NT2/D1 (cell line): ENCODE data around the gene ABR.

Experiments used
- DNase-seq: peaks from one replicate; pipeline ENCODE4 v3.0.0-alpha.2; 2011; ENCODE audit warnings: low read depth, low spot score
- H3K27me3 ChIP-seq: 2 replicates; pipeline ENCODE4 v1.6.0; 2011; ENCODE audit warnings: mild to moderate bottlenecking; ENCODE audit not compliant: insufficient read length, insufficient read depth
- H3K36me3 ChIP-seq: 2 replicates; pipeline ENCODE4 v1.6.1; 2011; ENCODE audit warnings: mild to moderate bottlenecking, low read length, mixed read lengths; ENCODE audit not compliant: insufficient read depth, insufficient read length
- H3K4me1 ChIP-seq: 2 replicates; pipeline ENCODE4 v1.5.1; 2011; ENCODE audit not compliant: insufficient read depth, insufficient read length
- H3K4me3 ChIP-seq: 2 replicates; pipeline ENCODE4 v1.5.1; 2011; ENCODE audit warnings: low read depth; ENCODE audit not compliant: insufficient read length
- H3K9ac ChIP-seq: 2 replicates; pipeline ENCODE4 v1.6.0; 2011; ENCODE audit warnings: low read depth; ENCODE audit not compliant: insufficient read length
- H3K9me3 ChIP-seq: 2 replicates; pipeline ENCODE4 v1.5.1; 2011; ENCODE audit warnings: mild to moderate bottlenecking, low read length; ENCODE audit not compliant: insufficient read depth
- SUZ12 ChIP-seq: IDR thresholded peaks from 2 replicates; pipeline ENCODE4 v1.6.1; 2011; ENCODE audit not compliant: insufficient read length, insufficient read depth; ENCODE audit errors: extremely low read depth
- YY1 ChIP-seq: IDR thresholded peaks from 2 replicates; pipeline ENCODE4 v1.6.1; 2011; ENCODE audit not compliant: insufficient read length, insufficient read depth
- ZNF274 ChIP-seq: IDR thresholded peaks from 2 replicates; pipeline ENCODE4 v1.6.1; 2011; ENCODE audit warnings: mild to moderate bottlenecking, low read depth, low read length

The ABR gene

DNA sequence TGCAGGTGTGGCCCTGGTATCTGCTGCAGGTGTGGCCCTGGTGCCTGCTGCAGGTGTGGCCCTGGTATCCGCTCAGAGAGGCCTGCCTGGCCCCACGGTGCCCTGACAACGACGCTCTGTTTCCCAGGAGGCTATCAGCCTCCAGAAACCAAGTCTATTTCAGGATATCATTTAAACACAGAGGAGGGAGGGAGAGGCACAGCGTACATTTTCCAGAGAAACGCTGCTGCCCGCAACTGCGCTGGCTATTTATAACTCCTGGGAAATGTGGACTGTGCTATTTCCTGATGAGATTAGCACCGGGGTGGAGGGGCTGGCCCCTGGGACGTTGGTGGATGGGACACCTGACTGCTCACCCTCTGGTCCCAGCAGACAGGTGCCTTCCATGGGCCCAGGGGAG is 160.3 kb downstream of the ABR start:
- H3K9me3 ChIP-seq = no peaks in the 10 kb centered on the region
- DNase-seq = no peak
- H3K4me3 ChIP-seq = no peak overlapping the region
- H3K9ac ChIP-seq = no peak overlapping the region
- H3K36me3 ChIP-seq = no peaks in the 10 kb centered on the region
- no peaks in the 10 kb centered on the region for H3K27me3 ChIP-seq
- H3K4me1 ChIP-seq = peaks cover 9% of the 10 kb centered on the region
- no peak for TF ChIP-seq ZNF274
- no peak for TF ChIP-seq SUZ12
- TF ChIP-seq YY1 = no peak

DNA sequence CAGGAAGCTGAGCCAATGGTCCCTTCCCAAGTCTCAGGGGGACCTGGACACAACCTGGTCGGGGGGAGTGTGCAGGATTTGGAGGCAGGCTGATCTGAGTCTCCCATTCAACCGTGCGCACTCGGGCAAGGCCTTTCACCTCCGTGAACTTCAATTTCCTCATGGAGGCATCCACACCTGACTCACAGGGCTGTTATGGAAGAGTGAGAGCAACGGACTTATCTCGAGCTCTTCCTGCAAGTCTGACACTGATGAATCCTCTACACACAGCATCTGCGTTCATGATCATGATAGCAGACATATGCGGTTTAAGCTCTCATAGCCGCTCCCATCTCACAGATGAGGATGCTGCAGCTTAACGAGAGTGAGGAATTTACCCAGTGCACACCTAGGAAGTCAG is 161.2 kb downstream of the ABR start:
- Histone ChIP-seq H3K9me3 (no peaks in the 10 kb centered on the region), H3K9ac (no peak overlapping the region), H3K36me3 (no peaks in the 10 kb centered on the region), H3K4me3 (no peak overlapping the region), H3K4me1 (peaks cover 7% of the 10 kb centered on the region), H3K27me3 (no peaks in the 10 kb centered on the region)
- TF ChIP-seq YY1 = no peak
- no peak for TF ChIP-seq SUZ12
- no peak for TF ChIP-seq ZNF274
- DNase-seq = no peak

DNA sequence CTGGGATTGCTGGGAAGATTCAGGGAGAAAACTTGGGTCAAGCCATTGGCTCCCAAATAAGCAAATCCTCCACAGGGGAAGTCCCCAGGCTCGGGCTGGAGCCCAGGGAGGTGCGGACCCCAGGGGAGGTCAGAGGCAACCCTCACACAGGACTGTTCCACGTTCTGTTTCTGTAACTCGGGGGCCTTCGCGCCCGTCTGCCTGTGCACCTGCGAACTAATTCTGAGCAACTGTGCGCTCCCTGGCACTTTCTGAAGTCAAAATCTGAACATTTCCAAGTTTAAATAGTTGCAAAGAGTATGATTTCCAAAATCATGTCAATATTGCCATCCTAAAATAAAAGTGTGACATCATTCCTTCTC is 166.1 kb downstream of the ABR start:
- Histone ChIP-seq H3K4me3 (no peak overlapping the region), H3K9me3 (no peaks in the 10 kb centered on the region), H3K27me3 (no peaks in the 10 kb centered on the region), H3K36me3 (peaks cover 30% of the 10 kb centered on the region), H3K4me1 (peaks cover 1% of the 10 kb centered on the region), H3K9ac (no peak overlapping the region)
- no peak for DNase-seq
- TF ChIP-seq SUZ12 (no peak), ZNF274 (no peak), YY1 (no peak)

DNA sequence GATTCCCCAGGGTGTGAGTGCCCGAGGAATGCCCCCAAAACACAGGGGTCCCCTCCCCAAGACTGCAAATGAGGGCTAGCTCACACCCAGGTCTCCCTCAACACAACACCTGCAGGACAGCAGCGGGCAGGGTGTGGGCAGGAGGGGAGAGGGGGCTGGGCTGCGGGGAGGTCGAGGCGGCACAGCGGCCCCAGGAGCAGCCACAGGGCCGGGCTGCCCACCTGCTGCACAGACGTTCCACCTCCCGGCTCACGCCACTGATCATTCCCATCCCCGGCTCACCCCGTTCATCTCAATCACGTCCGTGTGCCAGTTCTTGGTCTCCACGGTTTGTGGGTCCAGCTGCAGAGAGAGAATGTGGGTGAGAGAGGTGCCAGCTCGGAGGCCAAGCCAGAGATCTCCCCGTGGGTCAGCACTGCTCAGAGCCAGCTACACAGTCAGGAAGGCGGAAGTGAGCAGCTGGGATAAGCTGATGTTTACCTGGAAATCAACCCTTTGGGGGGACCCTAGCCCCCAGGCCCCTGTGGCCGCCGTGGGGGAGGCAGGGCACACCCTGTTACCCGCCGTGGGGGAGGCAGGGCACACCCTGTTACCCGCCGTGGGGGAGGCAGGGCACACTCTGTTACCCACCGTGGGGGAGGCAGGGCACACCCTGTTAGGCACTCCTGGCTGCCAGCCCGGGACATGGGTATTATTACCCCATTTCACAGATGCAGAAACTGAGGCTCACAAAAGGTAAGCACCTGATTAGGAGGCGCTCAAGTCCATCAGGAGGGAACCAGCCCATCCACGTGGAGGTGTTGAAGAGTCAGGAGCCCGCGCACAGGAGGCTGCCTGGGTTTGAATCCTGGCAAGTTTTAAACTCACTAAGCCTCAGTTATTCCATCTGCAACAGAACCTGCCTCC is 166.7 kb downstream of the ABR start:
- Histone ChIP-seq H3K9me3 (no peaks in the 10 kb centered on the region), H3K4me1 (no peaks in the 10 kb centered on the region), H3K27me3 (no peaks in the 10 kb centered on the region), H3K36me3 (peaks cover 35% of the 10 kb centered on the region), H3K4me3 (no peak overlapping the region), H3K9ac (no peak overlapping the region)
- no peak for DNase-seq
- no peak for TF ChIP-seq ZNF274

DNA sequence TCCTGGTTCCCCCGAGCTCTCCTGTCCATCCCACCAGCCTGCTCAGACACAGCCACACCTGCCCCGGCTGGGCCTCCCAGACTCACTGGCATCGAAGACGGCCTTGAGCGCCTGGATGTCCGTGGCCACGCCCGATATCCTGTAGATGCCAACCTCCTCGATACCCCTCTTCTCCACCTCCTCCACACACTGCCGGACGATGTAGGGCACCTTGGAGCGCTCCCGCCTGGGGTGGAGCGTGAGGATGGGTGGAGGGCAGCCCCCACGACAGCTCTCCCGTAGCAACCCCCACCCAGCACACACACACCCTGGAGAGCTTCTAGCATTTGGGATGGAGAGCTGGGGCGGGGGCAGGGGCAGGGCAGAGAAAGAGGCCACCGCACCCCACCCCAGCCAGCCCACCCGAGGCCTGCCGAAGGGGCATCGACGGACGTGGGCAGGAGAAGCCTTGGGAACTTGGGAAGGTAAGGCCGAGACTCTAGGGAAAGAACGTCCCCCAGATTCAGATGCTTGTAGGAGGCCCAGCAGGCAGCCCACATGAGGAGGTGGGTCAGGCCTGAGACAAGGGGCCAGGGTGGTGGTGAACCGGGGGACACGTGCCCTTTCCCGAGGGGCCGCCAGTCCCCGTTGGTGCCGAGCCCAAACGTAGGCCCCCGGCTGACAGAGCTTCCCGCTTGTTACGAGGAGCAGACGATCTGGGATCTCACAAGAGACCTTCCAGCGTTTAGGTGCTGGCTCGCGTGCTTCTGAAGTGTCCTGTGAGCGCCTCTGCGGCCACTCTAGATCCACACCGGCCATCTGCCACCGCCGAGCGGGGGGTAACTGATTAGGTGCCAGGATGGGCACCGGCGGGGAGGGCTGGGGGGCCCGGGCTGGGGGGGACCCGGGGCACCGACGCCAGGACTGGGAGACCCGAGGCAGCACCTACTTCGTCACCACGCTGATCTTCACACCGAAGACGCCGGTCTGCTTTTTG is 167.7 kb downstream of the ABR start:
- no peaks in the 10 kb centered on the region for H3K27me3 ChIP-seq

DNA sequence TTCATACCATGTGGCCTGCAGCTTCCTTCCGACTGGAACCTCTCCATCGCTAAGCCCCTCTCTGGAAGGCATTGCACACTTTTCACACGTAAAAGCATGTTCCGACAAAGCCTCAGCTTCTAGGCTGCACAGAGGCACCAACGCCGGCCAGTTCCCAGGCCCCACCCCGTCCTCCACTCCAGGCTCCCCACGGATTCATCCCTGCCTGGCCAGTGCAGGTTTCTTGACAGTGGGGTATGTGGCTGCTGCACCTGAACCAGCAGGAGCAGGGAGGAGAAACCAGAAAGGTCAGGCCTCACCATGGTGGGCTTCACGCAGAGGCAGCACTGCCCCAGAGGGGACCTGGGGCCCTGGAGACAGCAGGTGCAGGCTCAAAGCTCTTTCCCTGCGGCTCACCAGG is 168.6 kb downstream of the ABR start:
- Histone ChIP-seq H3K4me3 (no peak overlapping the region), H3K36me3 (peaks cover 49% of the 10 kb centered on the region), H3K27me3 (no peaks in the 10 kb centered on the region), H3K4me1 (peaks cover 4% of the 10 kb centered on the region), H3K9ac (no peak overlapping the region), H3K9me3 (no peaks in the 10 kb centered on the region)
- no peak for DNase-seq
- TF ChIP-seq YY1 (no peak), ZNF274 (no peak), SUZ12 (no peak)

More for the DNA sequence above, 167.7 kb downstream of the ABR start:
- Histone ChIP-seq H3K9me3 (no peaks in the 10 kb centered on the region), H3K9ac (no peak overlapping the region), H3K36me3 (peaks cover 44% of the 10 kb centered on the region), H3K4me1 (no peaks in the 10 kb centered on the region), H3K4me3 (no peak overlapping the region)
- no peak for TF ChIP-seq ZNF274
- no peak for TF ChIP-seq SUZ12
- no peak for TF ChIP-seq YY1
- no peak for DNase-seq

DNA sequence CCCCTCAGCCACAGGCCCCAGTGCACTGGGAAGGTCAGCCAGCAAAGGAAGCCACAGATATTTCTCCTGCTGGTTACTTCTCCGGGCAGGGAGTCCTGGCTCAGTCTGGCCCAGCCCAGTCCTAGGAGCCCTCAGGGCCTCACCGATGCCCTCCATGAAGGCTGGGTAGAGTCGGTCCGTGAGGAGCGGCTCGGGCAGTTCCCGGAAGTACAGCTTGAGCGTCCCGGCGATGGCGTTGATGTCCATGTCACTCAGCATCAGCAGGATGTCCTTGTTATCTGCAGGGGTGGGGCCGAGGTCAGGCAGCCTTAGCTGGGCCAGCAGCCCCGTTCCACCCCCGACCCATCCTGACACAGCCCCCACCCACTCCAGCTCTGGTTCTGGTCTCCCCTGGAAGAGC is 169.2 kb downstream of the ABR start:
- TF ChIP-seq YY1 (no peak), SUZ12 (no peak), ZNF274 (no peak)
- H3K27me3 ChIP-seq = no peaks in the 10 kb centered on the region
- DNase-seq = no peak
- H3K9me3 ChIP-seq = no peaks in the 10 kb centered on the region
- H3K9ac ChIP-seq = no peak overlapping the region
- peaks cover 6% of the 10 kb centered on the region for H3K4me1 ChIP-seq
- no peak overlapping the region for H3K4me3 ChIP-seq
- peaks cover 54% of the 10 kb centered on the region for H3K36me3 ChIP-seq
